RWPE2 (cell line): ENCODE data around the gene FRAT2.

Experiments used
- ATAC-seq: fragments of 200-7000 bp; cut with Tn5 transposase; 3 replicates; pipeline ENCODE4 v1.9.1; 2021; ENCODE audit warnings: low read depth
- DNase-seq: peaks from one replicate; pipeline ENCODE4 v3.0.0-alpha.2; 2020; ENCODE audit warnings: low spot score
- H3K27ac ChIP-seq: fragments of 450-650 bp; 2 replicates; pipeline ENCODE4 v1.5.1; 2017; ENCODE audit warnings: mild to moderate bottlenecking; ENCODE audit not compliant: poor library complexity, severe bottlenecking
- H3K27me3 ChIP-seq: fragments of 250-450 bp; sonication (Bioruptor Pico); 2 replicates; pipeline ENCODE4 v1.5.1; 2021; ENCODE audit warnings: mild to moderate bottlenecking, moderate library complexity; ENCODE audit not compliant: insufficient read depth, poor library complexity, severe bottlenecking
- H3K36me3 ChIP-seq: fragments of 250-450 bp; sonication (Bioruptor Pico); 2 replicates; pipeline ENCODE4 v1.5.1; 2020; ENCODE audit warnings: low read depth, mild to moderate bottlenecking, moderate library complexity
- H3K4me1 ChIP-seq: fragments of 250-450 bp; sonication (Bioruptor Pico); 2 replicates; pipeline ENCODE4 v1.5.1; 2021; ENCODE audit warnings: mild to moderate bottlenecking, moderate library complexity; ENCODE audit not compliant: insufficient read depth, poor library complexity, severe bottlenecking
- H3K4me3 ChIP-seq: fragments of 250-450 bp; sonication (Bioruptor Pico); 2 replicates; pipeline ENCODE4 v1.5.1; 2021; ENCODE audit warnings: mild to moderate bottlenecking, moderate library complexity; ENCODE audit not compliant: severe bottlenecking
- H3K9me3 ChIP-seq: fragments of 250-450 bp; sonication (Bioruptor Pico); 2 replicates; pipeline ENCODE4 v1.5.1; 2021; ENCODE audit warnings: mild to moderate bottlenecking, moderate library complexity; ENCODE audit not compliant: severe bottlenecking
- CTCF ChIP-seq: fragments of 450-650 bp; IDR thresholded peaks from one replicate; pipeline ENCODE4 v1.5.1; 2017; ENCODE audit warnings: mild to moderate bottlenecking, moderate library complexity; ENCODE audit not compliant: poor library complexity, severe bottlenecking

The FRAT2 gene

GRCh38 chr10:97336942-97337831 lies 2.7 kb upstream of the FRAT2 start:
- H3K27ac ChIP-seq = no peak overlapping the region
- no peaks in the 10 kb centered on the region for H3K27me3 ChIP-seq
- peaks cover 12% of the 10 kb centered on the region for H3K4me1 ChIP-seq
- TF ChIP-seq CTCF = no peak
- DNase-seq (no peak), ATAC-seq (peak; percentile 7; the same call in 2 of the 3 replicates)
- no peak overlapping the region for H3K4me3 ChIP-seq
- H3K36me3 ChIP-seq = no peaks in the 10 kb centered on the region
- no peaks in the 10 kb centered on the region for H3K9me3 ChIP-seq

- H3K4me1 ChIP-seq = peaks cover 12% of the 10 kb centered on the region
- ATAC-seq (no peak), DNase-seq (no peak)
- H3K27ac ChIP-seq = no peak overlapping the region
- H3K27me3 ChIP-seq = no peaks in the 10 kb centered on the region
- no peak overlapping the region for H3K4me3 ChIP-seq
- H3K36me3 ChIP-seq = no peaks in the 10 kb centered on the region
- H3K9me3 ChIP-seq = no peaks in the 10 kb centered on the region
- TF ChIP-seq CTCF = no peak
Measured at GRCh38 chr10:97336446-97336845, 1.9 kb upstream of the FRAT2 start.

GRCh38 chr10:97336006-97336405 lies 1.5 kb upstream of the FRAT2 start:
- Histone ChIP-seq H3K36me3 (no peaks in the 10 kb centered on the region), H3K27ac (no peak overlapping the region), H3K27me3 (no peaks in the 10 kb centered on the region), H3K9me3 (no peaks in the 10 kb centered on the region), H3K4me3 (no peak overlapping the region), H3K4me1 (peaks cover 12% of the 10 kb centered on the region)
- ATAC-seq (no peak), DNase-seq (no peak)
- TF ChIP-seq CTCF = no peak

- DNase-seq = no peak
- Histone ChIP-seq H3K4me3 (peak overlapping the region; percentile 87), H3K9me3 (no peaks in the 10 kb centered on the region), H3K27me3 (no peaks in the 10 kb centered on the region), H3K36me3 (no peaks in the 10 kb centered on the region), H3K27ac (peak overlapping the region; percentile 59), H3K4me1 (peaks cover 12% of the 10 kb centered on the region)
- no peak for ATAC-seq
- no peak for TF ChIP-seq CTCF
Measured at GRCh38 chr10:97335188-97335619, 675 bp upstream of the FRAT2 start.
